ENCODE data around the gene TLE4.

The TLE4 gene

GRCh38 chr9:79694676-79695400 lies 123.1 kb downstream of the TLE4 start:
- Histone ChIP-seq H3K4me1 (ENCODE audit: control insufficient read depth in 2 of 2, insufficient read depth in 1 of 2, low read depth in 1 of 2, low read length in 2 of 2) (peaks cover 35 to 40% of the 10 kb centered on the region in 2 donors), H3K18ac (ENCODE audit: low read length) (no peak overlapping the region), H3K36me3 (replicated peaks in 1 of 2; ENCODE audit: control insufficient read depth in 2 of 2, insufficient read depth in 2 of 2, low read length in 2 of 2) (peaks cover 8 to 70% of the 10 kb centered on the region in 2 donors), H2BK15ac (ENCODE audit: low read length) (no peak overlapping the region), H2BK12ac (ENCODE audit: low read length) (no peak overlapping the region), H2AK5ac (ENCODE audit: low read depth, low read length) (no peak overlapping the region), H3K23ac (ENCODE audit: low read depth, low read length, poor library complexity) (no peak overlapping the region), H3K14ac (ENCODE audit: low read length) (no peak overlapping the region), H4K8ac (ENCODE audit: low read depth, low read length) (no peak overlapping the region), H2BK120ac (ENCODE audit: low read depth, low read length) (no peak overlapping the region), H3K79me1 (ENCODE audit: low read depth, low read length) (peaks cover 7% of the 10 kb centered on the region), H3K4me3 (ENCODE audit: low read length in 2 of 2) (no peak overlapping the region), H3K27ac (replicated peaks; ENCODE audit: low read length) (no peak overlapping the region), H2AFZ (ENCODE audit: low read length) (no peak overlapping the region), H2BK5ac (ENCODE audit: low read length) (no peak overlapping the region), H3K4me2 (ENCODE audit: insufficient read depth, low read length, poor library complexity, severe bottlenecking) (no peak overlapping the region), H3K27me3 (ENCODE audit: control insufficient read depth in 3 of 3, insufficient read depth in 3 of 3, low read depth in 1 of 3, low read length in 3 of 3) (no peaks in the 10 kb centered on the region), H3K9me3 (replicated peaks in 1 of 2; ENCODE audit: control insufficient read depth in 2 of 2, insufficient read depth in 1 of 2, low read depth in 1 of 2, low read length in 2 of 2) (peaks cover 0 to 11% of the 10 kb centered on the region in 2 donors), H4K91ac (ENCODE audit: low read depth, low read length, poor library complexity) (no peak overlapping the region), H3K4ac (ENCODE audit: low read length) (no peak overlapping the region), H3K9ac (ENCODE audit: low read depth, low read length, poor library complexity) (no peak overlapping the region)
- DNase-seq (ENCODE audit: low spot score), result peak; percentile 38
- no CpG with 5 or more reads among the region's 1 CpG for WGBS, 2 donors (ENCODE audit: extremely low coverage in 2 of 2, insufficient read length in 2 of 2, insufficient replicate concordance in 1 of 2)

DNA sequence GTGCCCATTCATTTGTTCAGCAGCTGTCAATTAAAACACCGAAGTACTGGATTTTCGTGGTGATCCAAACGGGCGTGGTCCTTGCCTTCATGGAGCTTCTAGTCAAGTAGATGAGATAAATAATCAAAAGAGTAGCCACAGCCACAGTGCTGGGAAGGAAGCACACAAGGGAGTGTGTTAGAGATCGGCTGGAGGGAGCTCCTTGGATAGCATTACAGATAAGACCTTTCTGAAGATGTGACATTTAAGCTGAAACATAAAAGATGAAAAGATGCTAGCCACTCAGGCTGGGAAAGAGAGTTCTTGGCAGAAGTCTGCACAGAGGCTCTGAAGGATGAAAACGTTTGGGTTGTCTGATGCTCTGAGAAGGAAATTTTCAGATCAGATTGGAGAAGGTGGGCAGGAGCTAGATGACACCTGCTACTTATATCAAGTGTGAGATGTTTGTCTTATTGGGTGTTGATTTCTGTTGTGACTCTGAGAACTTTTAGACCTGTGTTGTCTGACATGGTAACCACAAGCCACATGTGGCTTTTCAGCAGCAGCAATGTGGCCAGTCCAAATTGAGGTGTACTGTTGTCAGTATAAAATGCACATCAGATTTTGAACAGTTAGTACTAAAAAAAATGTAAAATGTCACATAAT lies 123.9 kb downstream of the TLE4 start:
- Histone ChIP-seq H3K27ac (replicated peaks; ENCODE audit: low read length) (no peak overlapping the region), H3K14ac (ENCODE audit: low read length) (no peak overlapping the region), H3K4me1 (ENCODE audit: control insufficient read depth in 2 of 2, insufficient read depth in 1 of 2, low read depth in 1 of 2, low read length in 2 of 2) (peaks cover 35 to 42% of the 10 kb centered on the region in 2 donors), H3K4me3 (ENCODE audit: low read length in 2 of 2) (no peak overlapping the region), H2BK12ac (ENCODE audit: low read length) (no peak overlapping the region), H2BK5ac (ENCODE audit: low read length) (no peak overlapping the region), H3K4ac (ENCODE audit: low read length) (no peak overlapping the region), H2BK120ac (ENCODE audit: low read depth, low read length) (no peak overlapping the region), H3K36me3 (replicated peaks in 1 of 2; ENCODE audit: control insufficient read depth in 2 of 2, insufficient read depth in 2 of 2, low read length in 2 of 2) (peaks cover 8 to 62% of the 10 kb centered on the region in 2 donors), H4K91ac (ENCODE audit: low read depth, low read length, poor library complexity) (no peak overlapping the region), H4K8ac (ENCODE audit: low read depth, low read length) (no peak overlapping the region), H2AK5ac (ENCODE audit: low read depth, low read length) (no peak overlapping the region), H3K27me3 (ENCODE audit: control insufficient read depth in 3 of 3, insufficient read depth in 3 of 3, low read depth in 1 of 3, low read length in 3 of 3) (no peaks in the 10 kb centered on the region), H2AFZ (ENCODE audit: low read length) (no peak overlapping the region), H3K79me1 (ENCODE audit: low read depth, low read length) (peaks cover 7% of the 10 kb centered on the region), H3K4me2 (ENCODE audit: insufficient read depth, low read length, poor library complexity, severe bottlenecking) (no peak overlapping the region), H3K9me3 (replicated peaks in 1 of 2; ENCODE audit: control insufficient read depth in 2 of 2, insufficient read depth in 1 of 2, low read depth in 1 of 2, low read length in 2 of 2) (peaks cover 0 to 11% of the 10 kb centered on the region in 2 donors), H3K18ac (ENCODE audit: low read length) (no peak overlapping the region), H3K9ac (ENCODE audit: low read depth, low read length, poor library complexity) (no peak overlapping the region), H3K23ac (ENCODE audit: low read depth, low read length, poor library complexity) (no peak overlapping the region), H2BK15ac (ENCODE audit: low read length) (no peak overlapping the region)
- DNase-seq (ENCODE audit: low spot score), result no peak
- no CpG with 5 or more reads among the region's 6 CpGs for WGBS, 2 donors (ENCODE audit: extremely low coverage in 2 of 2, insufficient read length in 2 of 2, insufficient replicate concordance in 1 of 2)

DNA sequence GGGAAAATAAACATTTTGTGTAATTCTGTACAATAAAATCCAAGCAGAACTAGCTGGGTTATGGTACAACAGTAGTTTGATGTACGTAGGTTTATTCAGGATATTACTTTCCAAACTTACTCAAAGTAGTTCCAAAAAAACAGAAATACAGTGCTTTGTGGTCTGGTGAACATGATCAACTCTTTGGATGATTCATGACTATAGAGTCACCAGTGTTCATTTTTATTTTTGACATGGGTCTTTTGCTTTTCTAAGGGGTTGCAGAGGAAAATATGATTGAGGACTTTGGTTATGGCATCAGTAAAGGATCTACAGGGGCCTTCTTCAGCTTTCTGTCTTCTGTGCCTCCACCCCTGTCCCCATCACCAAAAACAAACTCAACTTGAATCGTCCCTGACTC lies 127.2 kb downstream of the TLE4 start:
- Histone ChIP-seq H3K27ac (replicated peaks; ENCODE audit: low read length) (no peak overlapping the region), H2AK5ac (ENCODE audit: low read depth, low read length) (no peak overlapping the region)

DNA sequence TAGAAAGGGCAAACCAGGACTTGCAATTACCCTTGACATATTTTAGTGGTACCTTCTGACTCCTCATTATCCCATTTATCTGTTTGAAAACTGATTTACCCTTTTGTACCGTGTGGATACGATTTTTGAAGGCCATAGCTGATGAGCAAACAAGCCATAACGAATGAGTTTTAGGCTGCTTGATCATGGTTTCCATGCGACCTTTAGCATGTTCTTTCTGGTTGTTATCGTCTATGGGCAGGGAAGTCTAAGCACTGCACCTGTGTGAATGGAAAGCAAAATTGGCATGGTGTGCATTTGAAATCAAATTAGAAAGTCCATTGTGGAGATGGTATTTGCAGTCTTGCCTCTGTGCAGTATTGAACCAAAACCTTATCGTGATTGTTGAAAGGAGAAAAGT lies 127.7 kb downstream of the TLE4 start:
- no peak overlapping the region for H4K8ac ChIP-seq (ENCODE audit: low read depth, low read length)
- no peak for DNase-seq (ENCODE audit: low spot score)
- peaks cover 9 to 25% of the 10 kb centered on the region in 2 donors for H3K4me1 ChIP-seq (ENCODE audit: control insufficient read depth in 2 of 2, insufficient read depth in 1 of 2, low read depth in 1 of 2, low read length in 2 of 2)
- H2AK5ac ChIP-seq (ENCODE audit: low read depth, low read length), result no peak overlapping the region
- no peak overlapping the region for H2AFZ ChIP-seq (ENCODE audit: low read length)
- H2BK120ac ChIP-seq (ENCODE audit: low read depth, low read length), result no peak overlapping the region
- no peak overlapping the region for H3K18ac ChIP-seq (ENCODE audit: low read length)
- H3K14ac ChIP-seq (ENCODE audit: low read length), result no peak overlapping the region
- H2BK5ac ChIP-seq (ENCODE audit: low read length), result no peak overlapping the region
- peaks cover 0 to 11% of the 10 kb centered on the region in 2 donors for H3K9me3 ChIP-seq (replicated peaks in 1 of 2; ENCODE audit: control insufficient read depth in 2 of 2, insufficient read depth in 1 of 2, low read depth in 1 of 2, low read length in 2 of 2)
- H3K23ac ChIP-seq (ENCODE audit: low read depth, low read length, poor library complexity), result no peak overlapping the region
- WGBS, 2 donors (ENCODE audit: extremely low coverage in 2 of 2, insufficient read length in 2 of 2, insufficient replicate concordance in 1 of 2), result no CpG with 5 or more reads among the region's 6 CpGs
- no peak overlapping the region for H2BK12ac ChIP-seq (ENCODE audit: low read length)
- H4K91ac ChIP-seq (ENCODE audit: low read depth, low read length, poor library complexity), result no peak overlapping the region
- H3K27ac ChIP-seq (replicated peaks; ENCODE audit: low read length), result no peak overlapping the region
- no peak overlapping the region for H3K4me2 ChIP-seq (ENCODE audit: insufficient read depth, low read length, poor library complexity, severe bottlenecking)
- no peak overlapping the region for H3K4me3 ChIP-seq (ENCODE audit: low read length in 2 of 2)
- H3K9ac ChIP-seq (ENCODE audit: low read depth, low read length, poor library complexity), result no peak overlapping the region
- H2BK15ac ChIP-seq (ENCODE audit: low read length), result no peak overlapping the region
- peaks cover 4% of the 10 kb centered on the region for H3K79me1 ChIP-seq (ENCODE audit: low read depth, low read length)
- H3K27me3 ChIP-seq (ENCODE audit: control insufficient read depth in 3 of 3, insufficient read depth in 3 of 3, low read depth in 1 of 3, low read length in 3 of 3), result no peaks in the 10 kb centered on the region
- H3K4ac ChIP-seq (ENCODE audit: low read length), result no peak overlapping the region
- H3K36me3 ChIP-seq (replicated peaks in 1 of 2; ENCODE audit: control insufficient read depth in 2 of 2, insufficient read depth in 2 of 2, low read length in 2 of 2), result peaks cover 8 to 74% of the 10 kb centered on the region in 2 donors

More for the DNA sequence above, 127.2 kb downstream of the TLE4 start:
- no peak for DNase-seq (ENCODE audit: low spot score)
- Histone ChIP-seq H3K18ac (ENCODE audit: low read length) (no peak overlapping the region), H3K4me3 (ENCODE audit: low read length in 2 of 2) (no peak overlapping the region), H3K4me2 (ENCODE audit: insufficient read depth, low read length, poor library complexity, severe bottlenecking) (no peak overlapping the region), H4K8ac (ENCODE audit: low read depth, low read length) (no peak overlapping the region), H2BK120ac (ENCODE audit: low read depth, low read length) (no peak overlapping the region), H3K4ac (ENCODE audit: low read length) (no peak overlapping the region), H2AFZ (ENCODE audit: low read length) (no peak overlapping the region), H2BK12ac (ENCODE audit: low read length) (no peak overlapping the region), H3K14ac (ENCODE audit: low read length) (no peak overlapping the region), H4K91ac (ENCODE audit: low read depth, low read length, poor library complexity) (no peak overlapping the region), H2BK15ac (ENCODE audit: low read length) (no peak overlapping the region), H3K23ac (ENCODE audit: low read depth, low read length, poor library complexity) (no peak overlapping the region), H2BK5ac (ENCODE audit: low read length) (no peak overlapping the region), H3K4me1 (ENCODE audit: control insufficient read depth in 2 of 2, insufficient read depth in 1 of 2, low read depth in 1 of 2, low read length in 2 of 2) (peaks cover 14 to 28% of the 10 kb centered on the region in 2 donors), H3K27me3 (ENCODE audit: control insufficient read depth in 3 of 3, insufficient read depth in 3 of 3, low read depth in 1 of 3, low read length in 3 of 3) (no peaks in the 10 kb centered on the region), H3K36me3 (replicated peaks in 1 of 2; ENCODE audit: control insufficient read depth in 2 of 2, insufficient read depth in 2 of 2, low read length in 2 of 2) (peaks cover 8 to 69% of the 10 kb centered on the region in 2 donors), H3K79me1 (ENCODE audit: low read depth, low read length) (peaks cover 4% of the 10 kb centered on the region), H3K9ac (ENCODE audit: low read depth, low read length, poor library complexity) (no peak overlapping the region), H3K9me3 (replicated peaks in 1 of 2; ENCODE audit: control insufficient read depth in 2 of 2, insufficient read depth in 1 of 2, low read depth in 1 of 2, low read length in 2 of 2) (peaks cover 0 to 11% of the 10 kb centered on the region in 2 donors)
- WGBS, 2 donors (ENCODE audit: extremely low coverage in 2 of 2, insufficient read length in 2 of 2, insufficient replicate concordance in 1 of 2), result no CpG with 5 or more reads among the region's 2 CpGs
